Ecto neural progenitor cell (in vitro differentiated cells): ENCODE results near the gene KCNG2.
"Not testable (repeated sequence)": the region's sequence is repeated elsewhere in the genome, so short reads cannot be mapped to it uniquely, and the experiment has no call there.

Experiments used
- DNase-seq: peaks from one replicate; pipeline ENCODE4 v3.0.0-alpha.2; 2018; ENCODE audit warnings: low spot score

KCNG2 gene

GRCh38 chr18:79797518-79798345 lies at the start of gene KCNG2:
Gene KCNG2, plus strand, starts transcription at chr18:79797938. Its CDS starts 65,730 bp downstream, at chr18:79863668.
- peak; percentile 81 for DNase-seq

- DNase-seq, result no peak
These were observed 49.2 kb upstream of the KCNG2 start for GRCh38 chr18:79748321-79749180.

GRCh38 chr18:79749251-79750191 lies 48.2 kb upstream of the KCNG2 start:
- DNase-seq, result no peak

GRCh38 chr18:79750980-79751571 lies 46.7 kb upstream of the KCNG2 start:
- DNase-seq, result no peak

GRCh38 chr18:79751918-79752578 lies 45.7 kb upstream of the KCNG2 start:
- not testable (repeated sequence) for DNase-seq

GRCh38 chr18:79752946-79753345 lies 44.8 kb upstream of the KCNG2 start:
- DNase-seq, result not testable (repeated sequence)

GRCh38 chr18:79753391-79753851 lies 44.3 kb upstream of the KCNG2 start:
- no peak for DNase-seq

- DNase-seq, result no peak
These were observed 43.5 kb upstream of the KCNG2 start for GRCh38 chr18:79754022-79754761.

- no peak for DNase-seq
These were observed 42.8 kb upstream of the KCNG2 start for GRCh38 chr18:79754831-79755351.

- DNase-seq, result no peak
These were observed 42.1 kb upstream of the KCNG2 start for GRCh38 chr18:79755496-79756142.

GRCh38 chr18:79756143-79756500 lies 41.6 kb upstream of the KCNG2 start:
- DNase-seq, result no peak

GRCh38 chr18:79756826-79757225 lies 40.9 kb upstream of the KCNG2 start:
- DNase-seq, result no peak

- no peak for DNase-seq
These were observed 37.4 kb upstream of the KCNG2 start for GRCh38 chr18:79760348-79760747.

GRCh38 chr18:79760881-79761280 lies 36.9 kb upstream of the KCNG2 start:
- no peak for DNase-seq

GRCh38 chr18:79763407-79763806 lies 34.3 kb upstream of the KCNG2 start:
- DNase-seq, result no peak

- DNase-seq, result no peak
These were observed 33.6 kb upstream of the KCNG2 start for GRCh38 chr18:79764131-79764530.

GRCh38 chr18:79765491-79766245 lies 32.1 kb upstream of the KCNG2 start:
- DNase-seq, result no peak

- no peak for DNase-seq
These were observed 31.4 kb upstream of the KCNG2 start for GRCh38 chr18:79766308-79766707.

- DNase-seq, result no peak
These were observed 29.0 kb upstream of the KCNG2 start for GRCh38 chr18:79768745-79769144.
